GM10266 (cell line): ENCODE results near the gene GAB2.
A peak's percentile ranks its signal among the peaks of the same experiment; 100 is the strongest.

Experiments
- DNase-seq: peaks from one replicate; pipeline ENCODE4 v3.0.0; 2012; ENCODE audit errors: extremely low spot score
- TF ChIP-seq, protein P1 (sequence below): IDR thresholded peaks from 2 replicates; pipeline ENCODE4 v1.5.1; 2012; ENCODE audit warnings: mild to moderate bottlenecking, low read depth; ENCODE audit not compliant: control insufficient read depth, insufficient read depth; ENCODE audit errors: missing control alignments

Gene GAB2

DNA sequence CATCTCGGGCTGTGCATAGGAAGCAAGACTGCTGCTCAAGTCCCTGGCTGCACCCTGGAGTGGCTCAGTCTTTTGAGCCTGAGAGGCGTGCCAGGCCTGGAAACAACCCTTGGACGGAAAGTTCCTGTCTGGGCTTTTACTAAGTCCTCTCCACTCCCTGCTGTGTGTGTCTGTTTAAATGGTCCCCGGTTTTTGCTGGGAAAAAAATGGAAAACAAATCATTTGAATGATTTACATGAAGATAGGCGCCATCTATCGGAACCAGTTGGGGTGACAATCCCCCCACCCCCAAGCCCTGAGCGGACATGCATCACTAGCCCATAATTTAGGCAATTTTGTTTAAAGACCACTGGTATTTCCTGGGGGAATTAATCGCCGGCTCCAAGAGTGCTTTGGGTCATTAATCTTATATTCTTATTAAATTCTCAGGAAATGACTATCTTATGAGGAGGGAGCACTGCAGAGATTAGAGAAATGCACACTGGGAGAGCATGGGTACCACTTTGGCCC is 2.7 kb upstream of the GAB2 start:
- TF ChIP-seq, protein P1, sequence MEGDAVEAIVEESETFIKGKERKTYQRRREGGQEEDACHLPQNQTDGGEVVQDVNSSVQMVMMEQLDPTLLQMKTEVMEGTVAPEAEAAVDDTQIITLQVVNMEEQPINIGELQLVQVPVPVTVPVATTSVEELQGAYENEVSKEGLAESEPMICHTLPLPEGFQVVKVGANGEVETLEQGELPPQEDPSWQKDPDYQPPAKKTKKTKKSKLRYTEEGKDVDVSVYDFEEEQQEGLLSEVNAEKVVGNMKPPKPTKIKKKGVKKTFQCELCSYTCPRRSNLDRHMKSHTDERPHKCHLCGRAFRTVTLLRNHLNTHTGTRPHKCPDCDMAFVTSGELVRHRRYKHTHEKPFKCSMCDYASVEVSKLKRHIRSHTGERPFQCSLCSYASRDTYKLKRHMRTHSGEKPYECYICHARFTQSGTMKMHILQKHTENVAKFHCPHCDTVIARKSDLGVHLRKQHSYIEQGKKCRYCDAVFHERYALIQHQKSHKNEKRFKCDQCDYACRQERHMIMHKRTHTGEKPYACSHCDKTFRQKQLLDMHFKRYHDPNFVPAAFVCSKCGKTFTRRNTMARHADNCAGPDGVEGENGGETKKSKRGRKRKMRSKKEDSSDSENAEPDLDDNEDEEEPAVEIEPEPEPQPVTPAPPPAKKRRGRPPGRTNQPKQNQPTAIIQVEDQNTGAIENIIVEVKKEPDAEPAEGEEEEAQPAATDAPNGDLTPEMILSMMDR: peak; percentile 72
- DNase-seq: peak; percentile 59

DNA sequence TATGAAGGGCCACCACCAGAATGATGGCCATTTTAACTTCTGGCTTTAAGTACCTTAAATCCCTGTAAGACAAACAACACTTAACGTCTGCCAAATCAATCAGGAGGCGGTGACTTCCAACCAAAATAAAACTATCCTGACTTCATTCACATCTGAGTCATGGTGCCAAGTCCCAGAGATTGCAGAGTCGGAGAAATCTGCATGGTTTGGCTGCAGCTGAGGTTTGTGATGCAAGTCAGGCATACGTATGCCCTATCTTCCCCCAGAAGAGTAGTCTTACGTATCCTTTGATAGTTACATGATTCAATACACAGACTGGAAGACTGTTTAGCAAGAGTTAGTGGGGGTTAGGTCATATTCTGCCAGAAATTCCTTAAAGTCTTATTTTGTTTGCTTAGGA is 1.7 kb upstream of the GAB2 start:
- DNase-seq: no peak
- TF ChIP-seq, protein P1: no peak

DNA sequence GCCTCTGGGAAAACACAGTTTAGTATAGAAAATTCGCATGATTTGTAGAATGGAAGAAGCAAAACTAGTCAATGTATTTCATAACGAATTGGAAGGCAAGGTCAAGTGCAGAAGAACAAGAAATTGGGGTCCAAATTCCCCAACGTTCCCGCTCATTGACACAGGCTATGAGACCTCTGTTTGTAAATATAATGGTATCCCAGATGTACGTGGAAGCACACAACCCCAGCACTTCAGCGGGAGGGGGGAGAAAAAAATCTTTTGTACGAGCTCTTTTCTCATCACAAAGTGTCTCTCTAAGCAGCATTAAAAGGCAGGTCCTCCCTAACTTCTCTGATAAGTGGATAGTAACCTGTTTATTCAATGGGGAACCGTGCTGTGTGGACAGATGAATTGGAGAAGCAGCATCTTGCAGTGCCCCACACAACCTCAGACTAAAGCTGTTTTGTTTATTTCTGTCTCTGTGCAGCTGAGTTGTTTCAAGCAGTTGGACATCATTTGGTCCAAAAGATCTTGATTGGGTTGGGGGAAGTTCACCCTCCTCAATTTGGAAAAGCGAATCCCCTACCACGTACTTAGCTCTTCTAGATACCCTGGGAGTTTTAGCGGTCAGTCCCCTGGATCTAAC is 1.1 kb upstream of the GAB2 start:
- TF ChIP-seq, protein P1: no peak
- DNase-seq: no peak

DNA sequence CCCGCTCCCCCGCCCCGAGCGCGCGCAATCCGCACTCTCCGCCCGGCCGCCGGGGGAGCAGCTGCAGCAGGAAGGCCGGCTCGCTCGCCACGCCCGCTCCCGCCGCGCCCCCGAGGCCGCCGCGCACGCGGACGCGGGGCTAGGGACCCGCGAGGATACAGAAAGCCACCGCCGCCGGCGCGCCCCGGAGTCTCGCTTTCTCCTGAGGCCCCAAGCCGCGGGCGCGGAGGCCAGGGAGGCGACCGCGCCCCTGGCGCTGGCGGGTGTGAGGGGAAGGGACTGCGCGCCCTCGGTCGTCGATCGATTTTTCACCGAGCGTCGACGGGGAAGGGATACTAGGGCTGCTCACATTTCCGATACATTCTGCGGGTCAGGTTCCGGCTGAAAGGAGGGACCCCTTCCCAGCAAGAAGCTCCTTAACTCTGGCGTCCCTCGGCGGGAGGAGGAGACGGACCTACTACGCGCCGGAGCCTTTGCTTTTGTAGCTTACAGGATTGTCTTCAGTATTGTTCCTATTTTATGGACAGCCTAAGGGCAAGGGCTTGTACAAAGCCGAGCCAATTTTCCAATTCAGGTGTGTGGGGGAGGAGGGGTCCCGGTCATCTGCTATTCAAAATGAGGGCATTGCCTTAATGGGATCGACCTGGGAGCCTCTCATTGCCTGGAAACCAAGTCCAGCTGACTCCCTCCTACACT is 416 bp upstream of the GAB2 start:
- DNase-seq: peak; percentile 89
- TF ChIP-seq, protein P1: peak; percentile 28

DNA sequence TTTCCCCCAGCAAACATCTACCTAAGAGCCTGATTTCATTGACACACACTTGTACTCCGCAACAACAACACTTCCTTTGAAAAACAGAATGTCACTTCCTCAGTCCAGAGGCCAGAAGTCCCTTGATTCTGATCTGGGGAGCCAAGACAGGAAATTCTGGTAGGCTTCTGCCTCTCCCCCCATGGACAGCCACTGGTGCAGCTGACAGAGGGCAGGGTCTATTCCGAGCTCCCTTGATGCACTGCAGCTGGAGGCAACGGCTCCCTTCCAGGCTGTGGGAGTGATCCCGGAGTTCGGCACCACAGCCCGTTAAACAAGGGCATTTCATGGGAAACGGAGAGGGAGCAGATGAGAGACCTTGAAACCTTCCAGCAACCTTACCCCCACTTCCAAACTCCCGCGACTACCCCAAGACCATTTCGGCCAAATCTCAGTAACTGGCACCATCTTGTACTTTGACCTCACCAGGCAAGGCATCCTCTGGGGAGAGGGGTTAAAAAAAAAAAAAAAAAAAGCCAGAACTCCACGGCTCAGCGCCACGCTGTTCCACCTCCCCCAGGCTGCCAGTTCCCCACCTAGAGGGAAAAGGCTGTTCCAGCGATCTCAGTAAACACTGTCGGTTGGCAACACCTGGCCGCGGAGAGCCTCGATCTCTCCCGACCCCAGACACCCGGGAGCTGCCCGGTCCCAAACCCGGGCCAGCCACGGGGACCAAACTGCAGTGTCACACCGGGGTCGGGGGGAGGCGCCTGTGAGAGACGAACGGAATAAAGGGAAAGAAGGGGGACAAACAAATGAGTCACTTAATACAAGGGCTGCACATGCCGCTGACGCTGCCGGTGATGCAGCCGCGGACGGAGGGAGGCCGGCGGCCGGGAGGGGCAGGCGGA is 1.1 kb downstream of the GAB2 start:
- TF ChIP-seq, protein P1: peak; percentile 77
- DNase-seq: peak; percentile 83

DNA sequence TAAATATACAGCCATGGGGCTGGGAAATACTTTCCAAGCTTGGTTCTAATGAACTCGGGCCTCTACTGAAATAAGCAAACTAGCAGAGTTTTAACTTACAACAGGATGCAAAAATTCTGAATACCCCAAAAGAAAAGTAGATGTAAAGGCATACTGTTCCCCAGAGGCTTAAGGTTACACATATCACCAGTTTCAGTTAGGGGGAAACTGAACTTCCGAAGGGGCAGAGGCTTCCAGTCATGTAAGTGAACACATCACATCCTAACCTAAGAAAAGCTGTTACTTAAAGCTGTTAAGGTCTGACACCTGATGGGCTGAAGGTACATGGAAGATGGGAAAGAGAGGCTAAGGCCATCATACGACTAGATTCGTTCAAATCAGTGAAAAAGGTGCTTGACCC is 2.3 kb downstream of the GAB2 start:
- TF ChIP-seq, protein P1: peak; percentile 0
- no peak for DNase-seq
